Left ventricle myocardium superior (tissue), 1 donor: ENCODE data around the gene FAM193A. TPM values are rescaled to one million over a fixed set of nuclear protein-coding genes. Genes with fewer than 3 reads are reported as not detected.
A peak's percentile ranks its signal among the peaks of the same experiment; 100 is the strongest.

Experiments used
- ATAC-seq: fragments of 200-7000 bp; cut with Tn5 transposase; one replicate; pipeline ENCODE4 v1.9.1; 2020; ENCODE audit warnings: mild to moderate bottlenecking, moderate library complexity
- DNase-seq: peaks from one replicate; pipeline ENCODE4 v3.0.0-alpha.2; 2020
- intact Hi-C: fragments of 100-400 bp; cut with micrococcal nuclease; formaldehyde crosslinking; loops from one replicate; pipeline ENCODE4 v1.11.0; 2022
- long read RNA-seq: library from polyadenylated mRNA; unstranded; transcript quantifications from one replicate; pipeline ENCODE4 v2.0.0, GENCODE V29; 2021
- total RNA-seq: library from RNA; stranded (reverse); fragmentation: NEBNext Ultra II Directional; extraction: Animal tissue kit (Norgen Biotek cat#: 25700); gene quantifications from one replicate; pipeline ENCODE4 v1.2.1, GENCODE V29; 2021
- donor health status: DM: no; HTN: yes; CAD: no; lungs with severe emphysema.

FAM193A gene, protein sequence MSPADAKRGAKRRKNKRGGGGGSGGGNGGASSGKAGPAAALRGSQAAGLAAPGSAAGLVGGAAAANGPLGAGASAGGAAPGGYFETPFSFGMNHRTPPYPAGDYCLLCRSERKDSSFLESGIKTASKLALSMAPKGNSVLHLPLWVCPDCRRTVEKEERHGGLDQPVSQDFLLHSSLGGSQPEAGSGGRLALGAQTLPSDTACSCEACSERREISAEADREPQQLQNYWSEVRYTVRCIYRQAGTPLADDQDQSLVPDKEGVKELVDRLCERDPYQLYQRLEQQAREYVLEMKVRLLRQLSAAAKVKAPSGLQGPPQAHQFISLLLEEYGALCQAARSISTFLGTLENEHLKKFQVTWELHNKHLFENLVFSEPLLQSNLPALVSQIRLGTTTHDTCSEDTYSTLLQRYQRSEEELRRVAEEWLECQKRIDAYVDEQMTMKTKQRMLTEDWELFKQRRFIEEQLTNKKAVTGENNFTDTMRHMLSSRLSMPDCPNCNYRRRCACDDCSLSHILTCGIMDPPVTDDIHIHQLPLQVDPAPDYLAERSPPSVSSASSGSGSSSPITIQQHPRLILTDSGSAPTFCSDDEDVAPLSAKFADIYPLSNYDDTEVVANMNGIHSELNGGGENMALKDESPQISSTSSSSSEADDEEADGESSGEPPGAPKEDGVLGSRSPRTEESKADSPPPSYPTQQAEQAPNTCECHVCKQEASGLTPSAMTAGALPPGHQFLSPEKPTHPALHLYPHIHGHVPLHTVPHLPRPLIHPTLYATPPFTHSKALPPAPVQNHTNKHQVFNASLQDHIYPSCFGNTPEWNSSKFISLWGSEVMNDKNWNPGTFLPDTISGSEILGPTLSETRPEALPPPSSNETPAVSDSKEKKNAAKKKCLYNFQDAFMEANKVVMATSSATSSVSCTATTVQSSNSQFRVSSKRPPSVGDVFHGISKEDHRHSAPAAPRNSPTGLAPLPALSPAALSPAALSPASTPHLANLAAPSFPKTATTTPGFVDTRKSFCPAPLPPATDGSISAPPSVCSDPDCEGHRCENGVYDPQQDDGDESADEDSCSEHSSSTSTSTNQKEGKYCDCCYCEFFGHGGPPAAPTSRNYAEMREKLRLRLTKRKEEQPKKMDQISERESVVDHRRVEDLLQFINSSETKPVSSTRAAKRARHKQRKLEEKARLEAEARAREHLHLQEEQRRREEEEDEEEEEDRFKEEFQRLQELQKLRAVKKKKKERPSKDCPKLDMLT (N-terminal part only)
- total RNA-seq, result 16.0 TPM
- long read RNA-seq, partial matches to known transcripts, result 8 of 9 reads
- long read RNA-seq, other reads (novel, unspliced or antisense), result 1 of 9 reads

GRCh38 chr4:2536193-2537010, at the start of gene FAM193A:
FAM193A (plus strand) TSS chr4:2536647; CDS start chr4:2536916, 269 bp downstream.
- ATAC-seq (peak; percentile 96), DNase-seq (peak; percentile 100)
- intact Hi-C loops, result no loop called here

GRCh38 chr4:2486981-2487380, 49.5 kb upstream of the FAM193A start:
- intact Hi-C loops, result no loop called here
- ATAC-seq, result no peak

DNA sequence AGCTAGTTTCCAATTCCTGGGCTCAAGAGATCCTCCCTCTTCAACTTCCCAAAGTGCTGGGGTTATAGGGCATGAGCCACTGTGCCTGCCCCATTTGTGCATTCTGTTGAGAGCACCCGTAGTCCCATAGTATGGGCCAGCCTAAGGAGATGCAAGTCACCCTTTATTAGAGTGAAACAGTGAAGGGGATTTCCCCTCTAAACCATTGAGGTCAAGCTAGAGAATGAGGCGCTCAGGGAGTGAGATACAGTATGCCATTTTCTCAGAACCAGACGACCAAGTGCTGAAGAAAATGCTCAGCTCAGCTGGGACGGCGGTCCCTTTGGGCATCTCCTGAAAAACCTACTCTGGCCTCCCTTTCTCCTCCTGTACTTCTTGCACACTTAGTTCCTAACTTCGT, 48.8 kb upstream of the FAM193A start:
- intact Hi-C loops, result no loop called here
- DNase-seq (no peak), ATAC-seq (no peak)

More at GRCh38 chr4:2486981-2487380, 49.5 kb upstream of the FAM193A start:
- DNase-seq, result no peak

- intact Hi-C loops, result no loop called here
- ATAC-seq, result no peak
These were observed 47.2 kb upstream of the FAM193A start for GRCh38 chr4:2489081-2489805.

DNA sequence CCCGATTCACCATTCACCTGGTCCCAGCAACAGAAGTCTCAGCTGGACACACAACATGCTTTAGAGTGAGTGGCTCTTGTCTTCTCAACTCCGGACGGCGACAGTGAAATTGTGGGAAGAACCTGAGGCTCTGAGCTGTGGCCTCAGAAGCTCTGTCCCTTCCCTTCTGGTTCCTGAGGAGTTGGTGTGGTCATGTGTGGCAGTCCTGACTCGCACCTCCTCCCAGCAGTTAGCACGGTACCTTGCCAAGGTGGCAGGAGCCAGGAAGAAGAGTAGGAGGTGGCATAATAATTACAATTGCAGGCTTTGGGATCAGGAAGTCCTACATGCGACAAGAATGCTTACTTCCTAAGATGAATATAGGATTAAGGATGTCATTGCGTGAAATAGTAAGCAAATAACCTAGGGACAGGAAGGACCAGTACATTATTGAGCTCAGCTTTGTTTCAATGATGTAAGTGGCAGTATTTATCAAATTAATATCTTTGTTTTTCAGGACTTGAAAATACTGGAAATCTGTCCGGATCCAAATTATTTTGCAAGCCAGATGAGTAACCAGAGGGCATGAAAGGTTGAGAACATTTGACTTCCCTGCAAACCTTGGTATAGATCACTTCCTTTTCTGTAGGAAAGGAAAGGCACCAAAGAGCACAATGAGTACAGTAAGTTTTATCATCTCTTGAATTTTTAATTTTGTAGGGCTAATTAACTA, 46.5 kb upstream of the FAM193A start:
- DNase-seq, result no peak
- intact Hi-C loops, result no loop called here
- no peak for ATAC-seq

More at GRCh38 chr4:2489081-2489805, 47.2 kb upstream of the FAM193A start:
- no peak for DNase-seq

GRCh38 chr4:2492970-2493369, 43.5 kb upstream of the FAM193A start:
- intact Hi-C loops, result no loop called here
- DNase-seq (no peak), ATAC-seq (no peak)

DNA sequence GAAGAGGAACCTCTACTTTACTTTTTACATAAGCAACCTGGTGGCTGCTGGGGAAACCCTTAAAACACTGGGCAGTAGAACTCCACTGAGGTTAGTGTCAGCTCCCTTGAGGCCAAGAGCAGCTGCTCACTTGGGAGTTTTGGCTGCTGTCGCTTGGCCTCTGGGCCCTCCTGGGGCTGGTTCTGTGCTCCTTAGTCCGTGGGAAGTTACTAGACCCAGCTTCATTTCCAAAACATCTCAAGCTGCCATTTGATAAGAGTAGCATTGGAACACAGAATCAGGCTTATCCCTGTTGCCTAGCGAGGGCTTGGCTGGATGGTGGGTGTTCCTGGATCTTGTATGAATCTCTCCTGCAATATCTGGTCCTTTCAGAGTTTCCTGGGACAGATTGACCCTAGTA, 41.5 kb upstream of the FAM193A start:
- intact Hi-C loops, result no loop called here
- DNase-seq, result peak; percentile 37
- ATAC-seq, result peak; percentile 79

DNA sequence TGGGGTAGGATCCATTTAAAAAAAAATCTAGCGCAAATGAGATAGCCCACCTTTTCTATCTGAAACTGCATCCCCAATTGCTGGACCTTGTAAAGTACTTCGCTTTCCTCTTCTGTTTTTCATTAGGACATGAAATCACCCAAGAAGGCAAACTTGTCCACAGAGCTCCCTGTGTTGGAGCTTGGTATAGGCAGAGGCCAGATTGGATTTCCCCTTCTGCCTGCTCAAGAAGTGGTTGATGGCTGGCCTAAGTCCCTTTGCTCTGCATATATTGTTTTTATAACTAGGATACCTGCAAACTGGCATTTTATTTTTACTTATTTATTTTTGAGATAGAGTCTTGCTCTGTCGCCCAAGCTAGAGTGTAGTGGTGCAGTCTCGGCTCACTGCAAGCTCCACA, 39.1 kb upstream of the FAM193A start:
- no peak for ATAC-seq
- intact Hi-C loops, result no loop called here
- no peak for DNase-seq

GRCh38 chr4:2497931-2498330, 38.5 kb upstream of the FAM193A start:
- DNase-seq (no peak), ATAC-seq (peak; percentile 35)
- intact Hi-C loops, result no loop called here

DNA sequence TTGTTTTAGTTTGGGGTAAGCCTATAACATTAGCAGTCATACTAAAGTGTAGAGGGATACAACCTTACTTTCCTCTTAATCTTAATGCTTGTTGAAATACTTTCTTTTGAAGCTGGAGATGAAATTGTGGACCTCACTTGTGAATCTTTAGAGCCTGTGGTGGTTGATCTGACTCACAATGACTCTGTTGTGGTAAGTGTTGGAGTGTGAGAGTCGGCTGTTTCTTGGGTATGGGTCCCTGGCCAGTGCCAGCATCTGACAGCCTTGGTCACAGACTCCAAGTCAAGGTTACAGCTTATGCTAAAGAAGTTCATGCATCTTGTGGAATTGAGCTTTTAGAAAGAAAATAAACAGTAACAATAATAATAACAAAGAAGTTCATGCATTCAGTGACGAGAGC, 35.9 kb upstream of the FAM193A start:
- no peak for ATAC-seq
- no peak for DNase-seq
- intact Hi-C loops, result no loop called here

GRCh38 chr4:2501034-2501594, 35.3 kb upstream of the FAM193A start:
- ATAC-seq, result no peak
- intact Hi-C loops, result no loop called here
- DNase-seq, result no peak

- ATAC-seq (no peak), DNase-seq (no peak)
- intact Hi-C loops, result no loop called here
These were observed 32.6 kb upstream of the FAM193A start for GRCh38 chr4:2503809-2504208.

DNA sequence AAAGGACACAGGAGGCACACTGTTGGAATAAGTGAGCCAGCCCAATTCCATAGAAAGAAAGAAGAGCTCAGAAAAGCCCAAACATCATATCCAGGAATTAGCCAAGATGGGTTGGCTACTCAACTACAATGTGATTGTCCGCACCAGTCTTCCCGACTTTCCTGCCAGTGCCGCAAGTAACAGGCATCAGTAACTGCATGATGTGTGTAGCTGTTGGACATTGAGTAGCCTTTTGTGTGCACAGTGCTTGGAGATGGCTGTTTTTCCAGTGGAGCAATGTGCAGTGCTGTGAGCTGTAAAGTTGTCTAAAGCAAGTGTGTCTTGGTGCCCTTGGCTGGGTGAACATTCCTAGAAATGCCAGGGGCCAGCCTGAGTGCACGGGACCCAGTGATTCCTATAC, 29.2 kb upstream of the FAM193A start:
- ATAC-seq, result no peak
- DNase-seq, result no peak
- intact Hi-C loops, result no loop called here

GRCh38 chr4:2507855-2508254, 28.6 kb upstream of the FAM193A start:
- no peak for ATAC-seq
- no peak for DNase-seq

GRCh38 chr4:2510351-2511259, 25.8 kb upstream of the FAM193A start:
- no peak for DNase-seq
- intact Hi-C loops, result no loop called here
- no peak for ATAC-seq

More at GRCh38 chr4:2507855-2508254, 28.6 kb upstream of the FAM193A start:
- intact Hi-C loops, result no loop called here

- intact Hi-C loops, result no loop called here
- no peak for DNase-seq
- ATAC-seq, result no peak
These were observed 24.8 kb upstream of the FAM193A start for GRCh38 chr4:2511645-2512131.
